ENCODE results near the gene CDK18.
"Not testable (repeated sequence)": the region's sequence is repeated elsewhere in the genome, so short reads cannot be mapped to it uniquely, and the experiment has no call there.

The CDK18 gene

GRCh38 chr1:205504311-205505075 lies at the start of gene CDK18:
Gene CDK18 (plus strand): TSS chr1:205504669. CDS start chr1:205523168, 18,499 bp downstream.
- no peak for DNase-seq (ENCODE audit: low read depth)

- no peak for DNase-seq (ENCODE audit: low read depth)
These were observed 49.5 kb upstream of the CDK18 start for GRCh38 chr1:205454903-205455335.

- DNase-seq (ENCODE audit: low read depth), result no peak
These were observed 48.7 kb upstream of the CDK18 start, which contains the start of gene BLACAT1 for GRCh38 chr1:205455581-205456382. Gene BLACAT1 (minus strand): TSS chr1:205456045.

GRCh38 chr1:205456383-205456867 lies 48.0 kb upstream of the CDK18 start:
- DNase-seq (ENCODE audit: low read depth), result no peak

GRCh38 chr1:205456868-205457745 lies 47.4 kb upstream of the CDK18 start:
- no peak for DNase-seq (ENCODE audit: low read depth)

GRCh38 chr1:205458777-205459566 lies 45.5 kb upstream of the CDK18 start:
- DNase-seq (ENCODE audit: low read depth), result no peak

GRCh38 chr1:205465392-205465791 lies 39.1 kb upstream of the CDK18 start:
- no peak for DNase-seq (ENCODE audit: low read depth)

- DNase-seq (ENCODE audit: low read depth), result no peak
These were observed 37.8 kb upstream of the CDK18 start for GRCh38 chr1:205466595-205467220.

GRCh38 chr1:205470131-205470530 lies 34.3 kb upstream of the CDK18 start:
- DNase-seq (ENCODE audit: low read depth), result no peak

GRCh38 chr1:205472737-205473441 lies 31.6 kb upstream of the CDK18 start:
- DNase-seq (ENCODE audit: low read depth), result no peak

GRCh38 chr1:205473475-205473874 lies 31.0 kb upstream of the CDK18 start:
- no peak for DNase-seq (ENCODE audit: low read depth)

GRCh38 chr1:205473966-205474365 lies 30.5 kb upstream of the CDK18 start:
- no peak for DNase-seq (ENCODE audit: low read depth)

- no peak for DNase-seq (ENCODE audit: low read depth)
These were observed 29.9 kb upstream of the CDK18 start for GRCh38 chr1:205474571-205474970.

- no peak for DNase-seq (ENCODE audit: low read depth)
These were observed 28.6 kb upstream of the CDK18 start for GRCh38 chr1:205475855-205476254.

GRCh38 chr1:205476648-205477047 lies 27.8 kb upstream of the CDK18 start:
- no peak for DNase-seq (ENCODE audit: low read depth)

- no peak for DNase-seq (ENCODE audit: low read depth)
These were observed 27.2 kb upstream of the CDK18 start for GRCh38 chr1:205477121-205477758.

- no peak for DNase-seq (ENCODE audit: low read depth)
These were observed 26.7 kb upstream of the CDK18 start for GRCh38 chr1:205477759-205478247.

- not testable (repeated sequence) for DNase-seq (ENCODE audit: low read depth)
These were observed 25.5 kb upstream of the CDK18 start for GRCh38 chr1:205478985-205479384.

- peak; percentile 21 for DNase-seq (ENCODE audit: low read depth)
These were observed 24.0 kb upstream of the CDK18 start for GRCh38 chr1:205480349-205480985.
